Activated T-helper 1 cell treated with anti-CD3 and anti-CD28 coated beads, Interleukin-2, amount 50 U/mL, for 16 hours (primary cell): ENCODE data around the gene EPC1.
"Not testable (repeated sequence)": the region's sequence is repeated elsewhere in the genome, so short reads cannot be mapped to it uniquely, and the experiment has no call there.

Source experiments
- DNase-seq, 2 donors: peaks; one replicate each; pipeline ENCODE4 v3.0.0-alpha.2; 2020; ENCODE audit warnings: low read depth in 1 of 2, low spot score in 1 of 2

Gene EPC1, protein sequence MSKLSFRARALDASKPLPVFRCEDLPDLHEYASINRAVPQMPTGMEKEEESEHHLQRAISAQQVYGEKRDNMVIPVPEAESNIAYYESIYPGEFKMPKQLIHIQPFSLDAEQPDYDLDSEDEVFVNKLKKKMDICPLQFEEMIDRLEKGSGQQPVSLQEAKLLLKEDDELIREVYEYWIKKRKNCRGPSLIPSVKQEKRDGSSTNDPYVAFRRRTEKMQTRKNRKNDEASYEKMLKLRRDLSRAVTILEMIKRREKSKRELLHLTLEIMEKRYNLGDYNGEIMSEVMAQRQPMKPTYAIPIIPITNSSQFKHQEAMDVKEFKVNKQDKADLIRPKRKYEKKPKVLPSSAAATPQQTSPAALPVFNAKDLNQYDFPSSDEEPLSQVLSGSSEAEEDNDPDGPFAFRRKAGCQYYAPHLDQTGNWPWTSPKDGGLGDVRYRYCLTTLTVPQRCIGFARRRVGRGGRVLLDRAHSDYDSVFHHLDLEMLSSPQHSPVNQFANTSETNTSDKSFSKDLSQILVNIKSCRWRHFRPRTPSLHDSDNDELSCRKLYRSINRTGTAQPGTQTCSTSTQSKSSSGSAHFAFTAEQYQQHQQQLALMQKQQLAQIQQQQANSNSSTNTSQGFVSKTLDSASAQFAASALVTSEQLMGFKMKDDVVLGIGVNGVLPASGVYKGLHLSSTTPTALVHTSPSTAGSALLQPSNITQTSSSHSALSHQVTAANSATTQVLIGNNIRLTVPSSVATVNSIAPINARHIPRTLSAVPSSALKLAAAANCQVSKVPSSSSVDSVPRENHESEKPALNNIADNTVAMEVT

DNA sequence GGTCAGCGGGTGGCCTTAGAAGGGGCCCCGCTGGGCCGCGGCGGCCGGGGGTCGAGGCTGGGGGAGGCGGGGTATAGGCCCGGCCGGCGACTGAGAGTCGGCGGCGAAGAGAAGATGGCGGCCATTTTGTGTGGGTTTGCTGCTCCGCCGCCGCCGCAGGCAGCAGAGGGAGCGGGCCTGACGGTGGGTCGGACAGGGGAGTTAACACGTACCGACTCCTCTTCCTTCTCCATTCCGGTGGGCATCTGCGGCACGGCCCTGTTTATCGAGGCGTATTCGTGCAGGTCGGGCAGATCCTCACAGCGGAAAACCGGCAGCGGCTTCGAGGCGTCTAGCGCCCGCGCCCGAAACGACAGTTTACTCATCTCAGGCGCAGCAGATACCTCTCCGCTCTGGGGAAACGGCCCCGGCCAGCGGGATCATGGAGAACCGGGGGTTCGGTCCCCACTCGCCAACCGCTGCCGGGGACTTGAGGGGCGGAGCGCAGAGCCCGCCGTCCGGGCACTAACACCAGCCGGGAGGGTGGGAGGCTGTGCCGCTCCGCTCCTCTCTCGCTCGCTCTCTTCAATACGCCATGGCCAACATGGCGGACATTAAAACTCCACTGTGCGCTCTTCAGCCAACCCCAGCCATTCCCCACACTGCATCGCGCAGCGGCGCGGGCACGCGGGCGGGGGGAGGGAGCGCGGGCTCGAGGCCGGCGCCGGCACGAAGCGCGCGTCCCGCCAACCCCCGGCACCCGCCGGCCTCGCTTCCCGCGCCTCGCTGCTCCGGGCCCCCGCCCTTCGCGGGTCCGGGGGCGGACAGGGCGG lies at the start of gene EPC1:
EPC1 (minus strand) TSS at position 608 of the 812 bp plus-strand sequence; CDS start at position 365, 243 bp downstream.
- peak; percentile 77 to 81 for DNase-seq

DNA sequence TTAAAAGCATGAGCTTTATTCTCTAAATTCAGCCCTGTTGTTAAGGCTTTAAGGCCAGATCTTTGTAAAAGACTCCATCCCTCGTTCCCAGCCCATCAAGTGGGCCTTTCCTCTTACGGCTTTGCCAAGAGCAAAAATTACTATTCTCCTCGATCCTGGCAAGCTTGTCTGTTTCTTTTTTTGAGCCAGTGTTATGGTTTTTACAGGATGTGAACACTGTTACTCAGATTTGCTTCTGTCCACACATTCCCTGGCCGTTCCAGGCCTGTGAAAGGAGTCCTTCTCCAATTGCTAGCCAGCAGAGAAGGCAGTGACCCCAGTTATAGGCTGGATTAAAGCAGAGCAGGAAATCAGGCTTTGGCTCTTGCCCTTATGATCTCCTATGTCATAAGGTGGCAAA lies 47.0 kb upstream of the EPC1 start:
- no peak for DNase-seq

DNA sequence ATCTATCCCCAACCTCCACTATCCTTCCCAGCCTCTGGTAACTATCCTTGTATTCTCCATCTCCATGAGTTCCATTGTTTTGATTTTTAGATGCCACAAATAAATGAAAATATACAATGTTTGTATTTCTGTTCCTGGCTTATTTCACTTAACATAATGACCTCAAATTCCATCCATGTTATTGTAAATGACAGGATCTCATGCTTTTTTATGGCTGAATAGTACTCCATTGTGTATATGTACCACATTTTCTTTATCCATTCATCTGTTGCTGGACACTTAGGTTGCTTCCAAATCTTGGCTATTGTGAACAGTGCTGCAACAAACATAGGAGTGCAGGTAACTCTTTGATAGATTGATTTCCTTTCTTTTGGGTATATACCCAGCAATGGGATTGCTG lies 45.3 kb upstream of the EPC1 start:
- not testable (repeated sequence) for DNase-seq

DNA sequence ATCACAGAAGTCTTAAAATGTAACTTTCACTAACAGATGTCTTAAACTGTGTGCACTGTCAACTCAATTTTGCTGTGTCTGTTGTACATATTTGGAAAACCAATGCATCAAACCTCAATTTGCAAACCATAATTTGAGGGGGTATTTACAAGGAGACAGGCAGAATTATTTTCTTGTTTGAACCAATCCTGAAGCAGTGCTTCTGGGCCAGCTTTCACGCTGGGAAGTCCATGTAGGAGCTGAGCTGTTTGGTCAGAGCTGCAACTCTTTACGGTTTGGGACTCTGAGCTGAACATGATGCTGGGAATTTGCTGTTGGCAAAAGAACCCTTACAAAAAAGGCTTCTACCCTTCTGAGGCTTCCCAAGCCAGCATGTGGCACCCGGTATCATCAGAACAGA lies 43.2 kb upstream of the EPC1 start:
- no peak for DNase-seq

DNA sequence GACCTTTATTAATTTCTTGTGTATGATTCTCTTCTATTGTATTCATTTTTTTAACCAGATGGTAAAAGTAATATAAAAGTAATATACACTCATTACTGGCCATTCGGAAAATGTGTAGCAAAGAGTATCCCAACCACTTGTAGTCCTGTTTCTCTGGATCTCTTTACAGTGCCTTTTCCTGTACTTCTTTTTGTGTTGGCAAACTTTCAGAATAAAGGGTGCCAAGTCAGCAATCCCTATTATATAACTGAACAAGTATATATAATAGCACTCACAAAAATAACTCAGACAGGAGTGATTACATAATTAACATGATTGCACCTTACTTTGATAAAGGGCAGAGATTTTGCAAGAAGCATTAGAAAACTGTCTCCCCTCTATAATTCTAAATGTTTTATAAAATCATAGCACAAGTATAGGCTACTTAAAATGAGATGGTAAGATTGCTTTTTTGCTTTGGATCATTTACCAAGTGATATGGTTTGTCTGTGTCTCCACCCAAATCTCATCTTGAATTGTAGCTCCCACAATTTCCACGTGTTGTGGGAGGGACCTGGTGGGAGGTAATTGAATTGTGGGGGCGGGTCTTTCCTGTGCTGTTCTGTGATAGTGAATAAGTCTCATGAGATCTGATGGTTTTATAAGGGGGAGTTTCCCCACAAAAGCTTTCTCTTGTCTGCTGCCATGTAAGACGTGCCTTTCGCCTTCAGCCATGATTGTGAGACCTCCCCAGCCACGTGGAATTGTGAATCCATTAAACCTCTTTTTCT lies 41.5 kb upstream of the EPC1 start:
- no peak for DNase-seq

DNA sequence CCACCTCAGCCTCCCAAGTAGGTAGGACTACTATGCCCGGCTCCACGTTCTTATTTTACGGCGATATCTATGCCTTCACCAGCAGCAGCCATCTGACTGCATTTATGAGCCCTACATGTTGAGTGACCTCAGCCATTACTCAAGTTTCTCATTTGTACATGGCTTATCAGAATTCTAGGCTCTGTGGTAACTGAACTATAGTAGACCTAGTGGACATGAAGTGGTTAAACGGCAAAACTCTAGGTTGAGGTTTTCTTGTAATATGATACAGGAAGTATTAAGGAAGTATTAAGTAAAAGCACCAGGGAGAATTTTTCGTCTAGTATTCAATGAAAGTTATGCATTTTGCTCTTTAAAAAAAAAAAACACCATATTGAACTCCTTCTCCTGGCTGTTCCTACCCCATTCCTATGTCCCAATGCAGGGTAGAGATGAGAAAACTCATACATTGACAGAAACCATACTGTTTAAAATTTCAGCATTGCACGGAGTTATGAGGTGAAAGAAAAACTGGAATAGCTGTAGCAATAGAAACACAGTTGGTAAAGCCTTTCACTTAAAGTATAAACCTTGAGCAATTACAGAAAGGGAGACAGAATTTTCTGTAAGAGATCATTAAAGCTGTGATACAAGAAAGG lies 39.8 kb upstream of the EPC1 start:
- DNase-seq: no peak

DNA sequence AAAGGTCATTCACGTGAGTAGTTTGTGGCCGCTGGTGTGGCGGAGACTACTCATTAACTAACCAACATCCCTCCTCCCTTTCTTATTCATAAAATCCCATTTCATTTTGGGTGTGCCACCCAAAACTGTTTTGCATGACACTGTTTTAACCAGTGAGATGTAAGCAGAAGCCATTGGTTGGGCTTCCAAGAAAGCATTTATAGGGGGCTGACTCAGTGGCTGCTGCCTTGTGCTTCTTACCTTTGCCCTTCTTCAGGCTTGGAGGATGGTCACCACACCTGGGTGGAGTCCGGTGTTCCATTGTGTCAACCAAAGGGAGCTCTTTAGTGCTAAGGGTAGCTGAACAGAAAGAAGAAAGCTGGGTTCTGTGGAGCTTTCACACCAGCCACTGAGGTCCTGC lies 37.2 kb upstream of the EPC1 start:
- no peak for DNase-seq

DNA sequence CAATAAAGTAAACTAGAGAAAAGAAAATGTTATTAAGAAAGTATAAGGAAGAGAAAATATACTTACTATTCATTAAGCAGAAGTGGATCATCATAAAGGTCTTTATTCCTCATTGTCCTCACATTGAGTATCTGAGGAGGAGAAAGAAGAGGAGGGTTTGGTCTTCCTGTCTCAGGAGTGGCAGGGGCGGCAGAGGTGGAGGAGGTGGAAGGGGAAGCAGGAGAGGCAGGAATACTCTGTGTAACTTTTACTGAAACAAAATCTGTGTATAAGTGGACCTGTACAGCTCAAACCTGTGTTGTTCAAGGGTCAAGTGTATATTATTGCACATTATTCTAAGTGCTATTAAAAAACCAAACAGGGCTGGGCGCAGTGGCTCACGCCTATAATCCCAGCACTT lies 34.2 kb upstream of the EPC1 start:
- DNase-seq: no peak

DNA sequence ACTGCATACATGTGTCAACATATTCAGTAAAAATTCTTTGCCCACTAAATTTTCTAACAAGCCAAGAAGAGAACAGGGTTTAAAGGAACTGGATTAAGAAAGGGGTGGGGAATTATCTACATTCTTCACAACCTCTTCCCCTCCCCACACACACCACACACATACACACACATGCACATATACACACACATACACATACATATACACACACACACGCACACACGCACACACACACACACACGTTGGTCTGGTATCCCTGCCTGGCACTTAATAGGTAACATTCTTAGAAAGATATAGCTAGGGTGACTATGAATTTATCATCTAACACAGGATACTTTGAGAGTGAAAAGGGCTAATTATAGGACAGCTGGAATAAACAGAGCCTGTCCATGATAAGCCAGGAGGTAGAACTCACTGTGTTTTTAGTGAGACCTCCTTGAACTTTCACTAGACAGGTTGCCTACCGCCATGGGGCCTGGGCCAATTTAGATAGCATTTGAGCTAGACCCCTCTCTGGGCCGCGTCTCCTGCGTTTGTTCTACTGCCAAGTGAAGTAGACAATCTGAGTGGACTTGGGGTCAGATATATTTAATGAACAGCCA lies 33.1 kb upstream of the EPC1 start:
- DNase-seq: no peak

DNA sequence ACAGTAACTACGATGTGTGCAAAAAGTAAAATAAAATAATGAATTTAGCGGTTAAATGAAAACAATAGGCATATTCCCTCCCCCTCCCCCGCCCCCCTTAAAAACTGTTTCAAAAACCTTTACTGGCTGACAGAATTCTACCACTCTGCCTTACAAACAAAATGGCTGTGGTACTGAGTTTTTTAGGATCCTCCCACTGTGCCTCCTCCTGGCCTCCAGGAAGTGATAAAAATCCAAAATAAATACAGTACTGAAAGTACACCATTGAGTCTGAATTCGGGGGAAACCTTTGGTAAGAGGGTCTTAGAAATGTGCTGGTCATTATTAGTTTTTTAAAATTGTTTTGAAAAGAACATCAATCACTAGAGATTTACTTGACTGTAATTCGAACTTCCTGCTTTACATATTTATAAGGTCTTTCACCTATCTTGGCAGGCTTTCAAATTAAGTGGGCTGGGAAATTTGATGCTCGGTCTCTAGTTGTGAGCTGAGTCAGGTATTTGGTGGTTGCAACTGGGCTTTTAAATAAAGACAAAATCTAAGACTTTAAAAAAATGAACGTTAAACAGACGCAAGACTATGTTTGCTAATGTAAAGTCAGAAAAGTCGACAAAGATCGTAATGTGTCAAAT lies 32.5 kb upstream of the EPC1 start:
- no peak for DNase-seq

DNA sequence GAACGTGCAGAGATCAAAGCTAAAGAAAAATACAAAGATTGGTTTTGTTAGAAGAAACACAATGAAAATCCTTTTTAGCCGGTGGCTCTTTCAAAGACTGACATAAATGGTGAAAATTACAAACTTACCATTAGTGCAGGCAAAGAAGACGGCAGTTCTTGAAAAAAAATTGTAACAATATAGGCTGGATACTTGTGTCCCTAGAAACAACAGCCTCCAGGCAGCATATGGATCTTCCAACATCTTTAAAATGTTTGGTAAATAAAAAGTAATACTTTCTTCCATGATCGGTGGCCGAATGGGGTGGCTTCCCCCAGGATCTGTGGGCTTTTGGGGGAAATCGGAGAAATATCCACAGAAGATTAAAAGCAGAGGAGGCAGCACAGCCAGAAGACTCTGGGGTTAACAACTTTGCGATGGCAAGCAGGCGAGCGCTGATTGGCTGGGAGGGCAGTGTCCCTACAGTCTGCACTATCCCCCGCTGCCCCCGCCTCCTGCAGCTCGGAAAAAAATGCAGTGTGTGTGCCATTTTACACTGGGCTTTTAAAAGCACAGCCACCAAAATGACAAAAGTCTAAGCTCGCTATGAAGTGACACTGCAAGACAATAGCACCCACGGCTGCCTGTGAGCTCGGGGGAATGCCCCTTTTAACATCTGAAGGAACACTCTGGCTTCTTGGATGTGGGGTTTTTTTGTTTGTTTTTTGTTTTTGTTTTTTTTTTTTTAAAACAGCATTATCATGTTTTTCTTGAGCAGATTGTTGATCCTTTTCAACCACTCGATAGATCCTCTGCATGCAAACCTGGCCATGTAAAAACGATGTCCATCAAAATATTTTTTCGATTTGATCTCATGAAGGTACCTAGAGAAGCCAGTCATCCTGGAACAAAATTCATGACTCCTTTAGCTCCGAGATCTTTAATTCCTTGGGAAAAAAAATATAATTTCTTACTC lies 31.7 kb upstream of the EPC1 start:
- DNase-seq: peak; percentile 81 to 87

DNA sequence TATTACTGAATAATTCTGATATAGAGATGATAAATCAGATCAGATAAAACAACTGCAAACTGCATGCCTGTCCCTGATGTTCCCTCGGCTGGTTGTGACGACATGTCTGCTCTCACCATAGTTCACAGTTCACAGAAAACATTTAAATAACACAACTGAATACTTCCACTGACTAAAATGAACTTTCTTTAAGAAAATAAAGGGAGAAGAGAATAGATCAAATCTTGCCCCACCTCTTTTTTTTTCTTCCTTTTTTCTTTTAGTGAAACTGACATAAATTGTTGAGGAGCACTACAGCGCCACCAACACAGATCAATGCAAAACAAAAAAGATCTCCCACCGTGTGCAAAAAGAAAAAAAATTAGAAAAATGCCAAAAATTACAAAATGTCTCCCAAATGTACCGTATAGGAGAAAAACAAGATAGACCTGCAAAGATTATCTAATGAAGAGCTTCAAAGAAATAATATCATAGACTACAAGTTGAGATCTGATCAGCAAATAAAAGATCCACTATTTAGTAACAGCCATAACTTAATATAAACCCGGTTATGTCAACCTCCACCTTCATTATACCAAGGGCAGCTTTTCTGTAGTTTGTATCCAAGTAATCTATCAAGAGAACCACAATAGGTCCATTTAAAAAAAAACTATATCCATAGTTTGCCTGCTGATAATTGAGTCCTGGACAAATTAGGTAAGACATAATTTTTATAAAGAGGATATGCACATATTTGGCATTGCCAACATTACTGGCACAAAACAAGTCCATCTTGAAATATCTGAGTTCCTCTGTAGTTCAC lies 30.7 kb upstream of the EPC1 start:
- no peak for DNase-seq

DNA sequence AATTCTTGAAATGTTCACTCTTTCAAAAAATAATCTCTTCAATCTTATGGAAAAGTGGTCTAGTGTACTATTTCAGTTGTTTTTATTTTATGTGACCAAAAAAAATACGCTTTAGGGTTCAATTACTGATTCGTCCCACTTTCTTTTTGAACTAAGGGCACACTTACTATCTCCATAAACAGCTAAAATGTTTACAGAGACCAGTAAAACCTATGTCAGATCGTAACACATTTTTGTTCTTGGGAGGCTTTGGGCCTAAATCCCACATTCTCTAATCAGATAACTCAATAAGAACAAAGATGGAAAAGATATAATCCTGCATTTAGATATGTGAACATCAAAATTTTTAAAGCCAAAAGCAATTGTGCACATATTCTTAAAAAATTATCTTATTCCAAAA lies 29.8 kb upstream of the EPC1 start:
- no peak for DNase-seq

DNA sequence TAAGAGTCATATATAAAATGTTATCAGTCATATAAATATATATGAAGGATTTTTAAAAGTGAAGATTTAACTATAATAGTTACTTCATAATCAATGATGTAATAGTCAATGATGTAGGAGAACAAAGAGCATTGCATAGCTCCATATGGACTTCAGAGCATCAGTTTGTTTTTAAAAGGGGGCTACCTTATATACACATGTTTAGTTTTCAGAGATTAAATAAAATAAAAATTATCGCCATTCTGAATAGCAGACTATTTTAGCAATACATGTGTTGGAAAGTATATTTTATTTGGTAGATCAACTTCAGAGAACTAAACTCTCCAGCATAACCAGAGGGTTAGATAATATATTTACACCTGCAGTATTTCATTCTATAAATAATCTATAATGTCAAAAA lies 29.1 kb upstream of the EPC1 start:
- DNase-seq: no peak

DNA sequence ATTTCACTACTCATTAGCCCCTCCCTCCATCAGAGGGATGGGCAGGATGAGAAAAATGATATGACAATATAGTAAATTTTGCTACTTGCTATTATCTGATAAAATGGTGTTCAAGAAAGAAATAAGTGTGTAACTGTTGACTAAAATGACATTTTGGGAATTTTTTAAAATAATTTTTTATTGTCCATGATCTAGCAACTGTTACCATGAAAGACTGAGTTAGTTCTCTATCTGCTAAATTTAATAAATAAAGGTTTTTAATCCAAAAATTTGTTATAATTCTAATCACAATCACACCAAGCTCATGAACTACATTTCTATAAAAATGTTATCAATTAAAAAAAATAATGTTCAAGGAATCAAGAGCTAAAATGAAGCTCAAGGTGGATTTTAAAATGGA lies 28.7 kb upstream of the EPC1 start:
- DNase-seq: no peak

DNA sequence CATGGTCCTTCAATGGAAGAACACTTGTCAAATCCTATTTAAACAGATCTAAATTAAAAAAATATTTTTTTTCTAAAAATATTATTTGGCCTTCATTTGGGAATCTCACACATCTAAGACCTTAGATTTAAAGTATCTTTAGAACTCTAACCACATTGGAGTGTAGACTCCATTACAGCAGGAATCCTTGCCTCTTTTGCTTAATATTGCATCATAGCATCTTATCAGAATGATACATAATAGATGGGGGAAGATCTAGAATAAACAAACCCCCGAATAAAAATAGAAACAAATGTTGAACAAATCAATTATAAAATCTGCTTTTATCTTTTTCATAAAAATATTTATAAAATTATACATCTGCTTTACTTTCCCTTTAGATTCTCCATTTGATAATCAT lies 27.6 kb upstream of the EPC1 start:
- no peak for DNase-seq

DNA sequence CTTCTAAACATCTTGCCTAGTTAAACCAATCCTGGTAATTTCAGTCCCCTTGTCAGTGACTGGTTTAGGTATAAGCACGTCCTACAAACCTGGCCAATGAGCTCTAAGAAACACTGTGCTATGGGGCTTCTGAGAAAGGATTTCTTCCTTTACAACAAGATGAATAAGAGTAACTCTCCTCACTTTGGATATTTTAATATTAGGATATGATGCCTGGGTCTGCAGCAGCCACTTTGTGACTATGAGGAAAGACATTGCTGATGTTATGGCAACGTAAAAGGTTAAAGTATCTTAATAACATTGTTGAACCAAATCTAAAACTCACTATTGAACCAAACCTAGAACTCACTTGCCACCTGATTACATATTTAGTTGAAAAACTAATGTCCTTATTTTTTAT lies 26.5 kb upstream of the EPC1 start:
- DNase-seq: no peak

DNA sequence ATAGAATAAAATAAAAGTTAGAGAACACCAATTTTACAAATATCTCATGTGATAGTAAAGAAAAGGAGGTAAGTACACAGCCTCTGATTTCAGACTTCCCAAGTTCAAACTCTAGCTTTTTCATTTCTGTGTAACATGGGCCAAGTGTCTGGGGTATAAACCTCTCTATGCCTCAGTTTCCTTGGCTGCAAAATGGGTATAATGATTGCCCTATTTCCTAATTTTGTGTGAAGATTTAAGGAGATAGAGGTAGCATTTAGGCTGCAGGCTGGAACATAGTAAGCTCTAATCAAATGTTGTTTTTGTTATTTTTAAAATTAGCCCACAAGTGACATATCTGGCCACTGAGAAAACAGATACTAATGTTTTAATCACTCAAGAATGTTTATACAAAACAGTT lies 26.1 kb upstream of the EPC1 start:
- no peak for DNase-seq
